ENCODE results near the gene SH3RF1.

GRCh38 chr4:169305651-169306050 is 34.9 kb upstream of the SH3RF1 start:
- TF ChIP-seq, protein P1, sequence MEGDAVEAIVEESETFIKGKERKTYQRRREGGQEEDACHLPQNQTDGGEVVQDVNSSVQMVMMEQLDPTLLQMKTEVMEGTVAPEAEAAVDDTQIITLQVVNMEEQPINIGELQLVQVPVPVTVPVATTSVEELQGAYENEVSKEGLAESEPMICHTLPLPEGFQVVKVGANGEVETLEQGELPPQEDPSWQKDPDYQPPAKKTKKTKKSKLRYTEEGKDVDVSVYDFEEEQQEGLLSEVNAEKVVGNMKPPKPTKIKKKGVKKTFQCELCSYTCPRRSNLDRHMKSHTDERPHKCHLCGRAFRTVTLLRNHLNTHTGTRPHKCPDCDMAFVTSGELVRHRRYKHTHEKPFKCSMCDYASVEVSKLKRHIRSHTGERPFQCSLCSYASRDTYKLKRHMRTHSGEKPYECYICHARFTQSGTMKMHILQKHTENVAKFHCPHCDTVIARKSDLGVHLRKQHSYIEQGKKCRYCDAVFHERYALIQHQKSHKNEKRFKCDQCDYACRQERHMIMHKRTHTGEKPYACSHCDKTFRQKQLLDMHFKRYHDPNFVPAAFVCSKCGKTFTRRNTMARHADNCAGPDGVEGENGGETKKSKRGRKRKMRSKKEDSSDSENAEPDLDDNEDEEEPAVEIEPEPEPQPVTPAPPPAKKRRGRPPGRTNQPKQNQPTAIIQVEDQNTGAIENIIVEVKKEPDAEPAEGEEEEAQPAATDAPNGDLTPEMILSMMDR (conservative IDR thresholded peaks at IDR 0.05 in 1 of 2, IDR thresholded peaks at IDR 0.05 in 1 of 2; ENCODE audit: extremely low read depth in 1 of 2, insufficient read depth in 1 of 2, low read depth in 1 of 2, low read length in 2 of 2): no peak
- no peak for TF ChIP-seq EZH2 (IDR thresholded peaks at IDR 0.05; ENCODE audit: borderline replicate concordance, low read length)
